Stimulated activated CD4-positive, alpha-beta T cell treated with anti-CD3 and anti-CD28 coated beads, Interleukin-4, amount 100 ng/mL, for 4 hours (primary cell): ENCODE data around the gene TMEM212.
"Not testable (repeated sequence)": the region's sequence is repeated elsewhere in the genome, so short reads cannot be mapped to it uniquely, and the experiment has no call there.

Experiments
- DNase-seq, 2 experiments: peaks; one replicate each; pipeline ENCODE4 v3.0.0-alpha.2; 2020

The TMEM212 gene

GRCh38 chr3:171813897-171814460 is 29.2 kb upstream of the TMEM212 start:
- DNase-seq, result peak in 1 of 2 experiments; percentile 6

DNA sequence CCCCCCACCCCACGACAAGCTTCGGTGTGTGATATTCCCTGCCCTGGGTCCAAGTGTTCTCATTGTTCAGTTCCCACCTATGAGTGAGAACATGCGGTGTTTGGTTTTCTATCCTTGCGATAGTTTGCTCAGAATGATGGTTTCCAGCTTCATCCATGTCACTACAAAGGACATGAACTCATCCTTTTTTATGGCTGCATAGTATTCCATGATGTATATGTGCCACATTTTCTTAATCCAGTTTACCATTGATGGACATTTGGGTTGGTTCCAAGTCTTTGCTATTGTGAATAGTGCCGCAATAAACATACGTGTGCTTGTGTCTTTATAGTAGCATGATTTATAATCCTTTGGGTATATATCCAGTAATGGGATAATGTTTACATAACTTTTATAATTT is 28.5 kb upstream of the TMEM212 start:
- DNase-seq, result not testable (repeated sequence)

GRCh38 chr3:171815973-171816595 is 27.1 kb upstream of the TMEM212 start:
- DNase-seq, result no peak

GRCh38 chr3:171817074-171817800 is 25.9 kb upstream of the TMEM212 start:
- no peak for DNase-seq

DNA sequence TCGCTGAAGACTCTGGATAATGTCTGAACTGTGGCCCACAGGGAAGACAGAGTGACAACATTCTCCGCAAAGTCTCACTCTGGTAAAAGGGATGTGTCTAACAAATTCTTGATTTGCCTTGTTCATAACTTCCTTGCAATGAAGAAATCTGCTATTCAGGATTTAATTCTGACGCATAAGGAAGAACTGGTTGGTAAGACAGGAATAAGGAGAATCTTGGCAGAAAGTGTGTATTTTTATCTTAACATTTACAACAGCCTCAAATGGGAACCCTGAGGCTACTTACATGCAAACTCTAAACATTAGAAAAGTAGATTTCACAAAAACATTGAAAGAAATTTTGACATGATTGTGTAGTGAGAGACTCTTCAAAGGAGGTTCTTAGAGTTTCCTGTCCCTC is 22.1 kb upstream of the TMEM212 start:
- no peak for DNase-seq

- DNase-seq, result no peak
Observed at GRCh38 chr3:171821778-171822358, 21.3 kb upstream of the TMEM212 start.

- DNase-seq, result no peak
Observed at GRCh38 chr3:171822431-171823106, 20.6 kb upstream of the TMEM212 start.

DNA sequence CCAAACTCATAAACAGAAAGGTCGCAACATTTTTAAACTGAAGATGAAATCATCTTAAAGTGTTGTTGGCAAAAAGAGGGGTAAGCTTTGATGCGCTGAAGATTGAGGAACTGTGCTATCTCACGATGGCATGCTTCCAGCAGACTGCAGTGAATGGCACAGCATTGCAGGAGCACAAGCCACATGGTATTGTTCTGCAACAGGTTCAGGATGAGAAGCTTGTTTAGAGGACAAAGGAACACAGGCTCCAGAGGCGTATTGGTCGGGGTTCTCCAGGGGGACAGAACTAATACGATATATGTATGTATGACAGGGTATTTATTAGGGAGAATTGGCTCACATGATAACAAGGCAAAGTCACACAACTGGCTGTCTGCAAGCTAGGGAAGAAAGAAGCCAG is 19.0 kb upstream of the TMEM212 start:
- DNase-seq, result no peak

DNA sequence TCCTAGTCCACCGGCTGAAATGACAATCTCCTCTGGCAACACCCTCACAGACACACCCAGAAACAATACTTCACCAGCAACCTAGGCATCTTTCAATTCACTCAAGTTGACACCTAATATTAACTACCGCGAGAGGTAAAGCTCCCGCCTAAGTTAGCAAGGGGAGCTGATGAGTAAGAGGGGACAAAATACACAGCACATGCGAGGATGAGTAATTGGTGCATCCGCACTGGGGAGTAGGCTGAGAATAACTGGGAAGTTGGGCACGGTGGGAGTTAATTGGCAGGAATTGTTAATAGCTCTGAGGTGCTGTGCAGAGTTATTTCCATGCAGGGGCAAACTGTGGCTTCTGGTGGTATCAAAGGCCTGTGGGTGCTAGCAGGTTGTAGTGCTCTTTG is 18.3 kb upstream of the TMEM212 start:
- no peak for DNase-seq

DNA sequence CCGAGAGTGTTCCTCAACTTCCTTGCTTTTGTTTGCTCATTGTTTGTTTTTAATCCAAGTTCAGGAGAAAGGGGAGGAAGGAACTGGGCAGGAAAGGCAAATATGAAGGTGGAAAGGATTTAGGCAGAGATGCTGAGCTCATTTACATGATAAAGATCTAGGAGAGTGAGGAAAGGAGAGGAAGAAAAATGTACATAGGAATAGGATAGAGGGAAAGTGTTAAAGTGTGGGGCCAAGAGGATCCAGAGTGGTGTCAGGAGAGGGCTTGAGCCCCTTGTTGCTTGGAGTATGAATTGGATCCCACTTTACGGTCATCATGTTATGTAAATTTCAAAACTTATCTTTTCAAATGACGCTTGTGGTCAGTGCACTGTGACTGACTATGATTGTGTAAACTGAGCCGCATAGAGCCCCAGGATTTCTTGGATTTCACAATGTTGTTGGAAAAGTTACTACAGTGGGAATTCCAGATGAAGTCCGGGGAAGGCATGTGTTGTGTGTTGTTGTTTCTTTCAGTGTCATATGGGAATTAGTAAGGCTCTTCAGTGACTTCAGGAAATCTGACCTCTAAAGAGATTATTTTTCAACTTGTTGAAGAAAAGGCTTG is 17.8 kb upstream of the TMEM212 start:
- DNase-seq, result no peak

GRCh38 chr3:171827385-171827784 is 15.8 kb upstream of the TMEM212 start:
- DNase-seq, result no peak

- no peak for DNase-seq
Observed at GRCh38 chr3:171827836-171828458, 15.2 kb upstream of the TMEM212 start.

GRCh38 chr3:171828902-171829770 is 14.0 kb upstream of the TMEM212 start:
- no peak for DNase-seq

DNA sequence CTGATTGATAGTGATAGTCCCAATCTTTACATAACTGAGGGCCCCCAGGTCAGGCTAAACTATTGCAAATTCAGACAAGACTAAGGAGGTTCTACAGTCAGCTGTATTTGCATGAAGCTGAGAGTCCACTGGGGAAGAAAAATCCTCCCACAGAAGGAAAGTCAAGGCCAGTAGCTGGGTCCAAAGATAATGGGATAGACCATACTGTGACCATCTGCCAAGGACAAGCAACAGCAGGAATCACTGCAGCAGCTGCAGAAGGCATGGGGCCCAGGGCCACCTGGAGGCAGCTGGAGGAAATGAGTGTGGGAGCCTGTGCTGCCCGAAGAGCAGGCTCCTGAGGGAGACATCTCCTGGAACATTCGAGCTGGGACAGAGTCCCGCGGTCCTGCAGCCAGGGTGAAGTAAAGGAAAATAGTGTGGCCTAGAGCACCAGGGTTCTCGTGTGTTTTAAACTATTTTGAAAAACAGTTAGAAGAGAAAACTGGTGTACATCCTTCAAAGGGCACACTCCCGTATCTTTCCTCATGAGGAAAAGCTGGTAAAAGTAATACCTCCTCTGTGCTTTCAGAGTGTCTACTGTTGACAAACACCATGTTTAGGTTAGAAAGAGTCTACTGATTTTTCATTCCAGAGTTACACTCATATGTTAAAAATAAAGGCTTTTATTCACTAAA is 13.2 kb upstream of the TMEM212 start:
- no peak for DNase-seq

GRCh38 chr3:171830518-171830875 is 12.7 kb upstream of the TMEM212 start:
- DNase-seq, result no peak

- no peak for DNase-seq
Observed at GRCh38 chr3:171831936-171832335, 11.2 kb upstream of the TMEM212 start.

DNA sequence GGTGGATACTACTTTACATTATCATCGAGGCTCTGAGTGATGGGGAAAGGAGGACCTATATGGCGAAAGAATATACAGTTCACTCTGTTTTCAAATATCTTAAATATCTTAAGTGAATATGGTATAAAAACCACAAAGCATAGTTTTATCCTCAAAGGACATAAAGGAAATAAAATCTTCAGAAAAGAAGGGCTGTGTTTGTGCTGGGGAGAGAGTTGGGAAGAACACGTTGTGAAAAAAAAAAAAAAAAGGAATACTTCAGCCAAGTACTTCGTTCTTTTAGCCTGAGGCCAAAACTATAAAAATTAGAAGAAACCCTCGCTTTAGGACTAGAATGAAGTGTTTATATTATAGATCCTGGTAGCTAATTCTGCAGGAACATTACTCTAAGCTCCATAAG is 10.2 kb upstream of the TMEM212 start:
- DNase-seq, result no peak

DNA sequence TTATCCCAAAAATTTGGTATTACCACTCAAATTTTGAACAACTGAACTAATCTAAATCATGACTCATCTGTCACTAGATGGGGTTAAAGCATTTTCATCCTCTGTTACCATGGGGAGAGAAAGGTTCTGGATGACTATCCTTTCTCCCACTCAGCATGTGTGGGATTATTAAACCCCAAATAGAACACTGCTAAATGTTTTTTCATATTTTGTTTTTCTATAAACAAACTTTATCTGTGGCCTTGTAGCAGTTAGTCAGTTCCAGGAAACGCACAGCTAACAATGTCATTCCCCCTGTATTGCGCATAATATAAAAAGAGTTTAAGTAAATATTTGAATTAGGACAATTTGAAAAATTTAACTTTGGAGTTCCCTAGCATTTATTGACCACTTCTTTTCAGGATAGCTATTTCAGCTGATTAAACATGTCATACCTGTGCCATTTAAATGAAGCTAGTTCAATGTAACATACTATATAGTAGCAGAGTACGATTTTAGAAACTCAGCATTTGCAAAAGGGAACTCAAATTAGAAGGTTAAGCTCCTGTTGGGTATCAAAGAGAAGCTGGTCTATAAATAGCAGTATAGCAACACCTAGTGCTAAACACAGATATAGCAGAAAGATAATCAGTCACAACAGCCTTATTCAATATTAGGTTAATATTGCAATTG is 9.2 kb upstream of the TMEM212 start:
- no peak for DNase-seq

DNA sequence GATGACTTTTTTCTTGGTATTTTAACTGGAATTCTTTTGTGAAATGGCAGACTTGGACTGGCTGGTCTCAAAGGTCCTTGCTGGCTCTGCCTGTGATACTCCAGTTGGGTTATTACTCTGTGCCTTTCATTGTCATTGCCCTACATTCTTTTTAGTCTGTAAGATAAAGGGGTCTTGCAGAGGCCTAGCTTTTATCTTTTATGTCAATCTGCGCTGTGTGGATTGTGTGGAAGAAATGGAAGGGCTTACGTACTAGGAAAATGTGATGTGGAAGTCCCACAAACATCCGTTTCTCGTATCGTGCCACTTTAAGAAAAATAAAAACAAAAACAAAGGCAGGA is 8.7 kb upstream of the TMEM212 start:
- no peak for DNase-seq

DNA sequence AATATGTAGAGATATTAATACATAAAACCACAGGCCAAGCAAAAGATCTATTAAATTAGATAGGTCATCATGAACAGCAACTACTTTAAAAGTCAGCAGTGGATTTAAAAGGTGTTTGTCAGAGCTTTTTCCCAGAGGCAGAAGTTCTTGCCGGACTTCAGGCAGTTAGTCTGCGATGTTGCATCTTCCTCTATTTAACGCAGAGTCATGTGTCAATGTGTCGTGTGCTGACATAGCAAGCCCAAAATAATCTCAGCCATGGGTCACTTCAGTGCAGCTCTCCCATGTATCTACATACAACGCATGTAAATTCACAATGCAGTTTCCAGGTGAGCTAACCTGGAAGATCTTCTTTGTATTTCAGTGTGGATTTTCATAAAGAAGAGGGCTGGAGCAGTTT is 8.0 kb upstream of the TMEM212 start:
- DNase-seq, result no peak

GRCh38 chr3:171835613-171836012 is 7.5 kb upstream of the TMEM212 start:
- no peak for DNase-seq
